GM06990 (cell line): ENCODE measurements around the gene RAB6B.

ENCODE experiments used
- DNase-seq: peaks from one replicate; pipeline ENCODE4 v3.0.0-alpha.2; 2011; ENCODE audit not compliant: insufficient read length; ENCODE audit errors: extremely low read depth
- H3K27me3 ChIP-seq: replicated peaks from 2 replicates; pipeline ENCODE4 v1.6.0; 2011; ENCODE audit warnings: low read length; ENCODE audit not compliant: control insufficient read depth, insufficient read depth
- H3K36me3 ChIP-seq: 2 replicates; pipeline ENCODE4 v1.5.1; 2011; ENCODE audit warnings: low read length; ENCODE audit not compliant: control insufficient read depth, insufficient read depth
- H3K4me3 ChIP-seq: replicated peaks from 2 replicates; pipeline ENCODE4 v1.5.1; 2011; ENCODE audit warnings: low read depth, mild to moderate bottlenecking, control low read depth, low read length
- TF ChIP-seq, protein P1 (sequence below): IDR thresholded peaks from 2 replicates; pipeline ENCODE4 v1.5.1; 2011; ENCODE audit warnings: low read length, control low read depth, mild to moderate bottlenecking, inconsistent platforms; ENCODE audit not compliant: insufficient read depth, poor library complexity, severe bottlenecking

Gene RAB6B

DNA sequence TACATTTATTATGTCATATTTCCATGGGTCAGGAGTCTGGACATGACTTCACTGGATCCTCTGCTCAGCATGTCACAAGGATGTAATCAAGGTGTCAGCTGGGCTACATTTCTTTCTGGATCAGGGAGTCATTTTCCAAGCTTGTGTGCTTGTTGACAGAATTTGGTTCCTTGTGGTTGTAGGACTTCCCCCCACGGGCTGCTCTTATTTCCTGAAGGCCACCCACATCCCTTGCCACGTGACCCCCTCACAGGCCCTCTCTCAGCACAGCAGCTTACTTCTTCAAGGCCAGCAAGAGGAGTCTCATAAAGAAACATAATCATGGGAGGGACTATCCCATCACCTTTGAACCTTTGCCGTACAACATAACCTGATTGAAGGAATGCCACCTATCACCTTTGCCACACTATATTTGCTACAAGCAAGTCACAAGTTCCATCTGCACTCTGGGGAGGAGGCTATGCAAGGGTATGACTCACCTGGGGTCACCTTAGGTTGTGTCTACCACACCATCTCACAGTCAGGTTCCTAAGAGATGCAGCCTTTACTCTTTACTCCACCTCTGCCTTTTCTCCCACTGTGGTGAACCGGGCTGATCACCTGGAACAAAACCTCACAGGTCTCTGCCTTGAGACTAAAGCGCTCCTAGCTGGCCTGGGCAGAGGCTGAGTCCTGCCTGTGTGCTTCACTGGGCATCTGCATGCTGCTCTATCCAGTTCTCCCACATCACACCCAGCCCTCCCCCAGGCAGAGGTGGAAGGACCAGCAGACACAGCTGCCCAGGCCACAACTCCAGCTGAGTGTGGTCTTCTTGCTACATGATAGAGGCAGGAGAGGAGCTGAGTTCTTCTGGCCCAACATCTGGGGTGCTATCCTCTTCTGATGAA, 13.5 kb downstream of the RAB6B start:
- DNase-seq, result no peak
- TF ChIP-seq, protein P1, sequence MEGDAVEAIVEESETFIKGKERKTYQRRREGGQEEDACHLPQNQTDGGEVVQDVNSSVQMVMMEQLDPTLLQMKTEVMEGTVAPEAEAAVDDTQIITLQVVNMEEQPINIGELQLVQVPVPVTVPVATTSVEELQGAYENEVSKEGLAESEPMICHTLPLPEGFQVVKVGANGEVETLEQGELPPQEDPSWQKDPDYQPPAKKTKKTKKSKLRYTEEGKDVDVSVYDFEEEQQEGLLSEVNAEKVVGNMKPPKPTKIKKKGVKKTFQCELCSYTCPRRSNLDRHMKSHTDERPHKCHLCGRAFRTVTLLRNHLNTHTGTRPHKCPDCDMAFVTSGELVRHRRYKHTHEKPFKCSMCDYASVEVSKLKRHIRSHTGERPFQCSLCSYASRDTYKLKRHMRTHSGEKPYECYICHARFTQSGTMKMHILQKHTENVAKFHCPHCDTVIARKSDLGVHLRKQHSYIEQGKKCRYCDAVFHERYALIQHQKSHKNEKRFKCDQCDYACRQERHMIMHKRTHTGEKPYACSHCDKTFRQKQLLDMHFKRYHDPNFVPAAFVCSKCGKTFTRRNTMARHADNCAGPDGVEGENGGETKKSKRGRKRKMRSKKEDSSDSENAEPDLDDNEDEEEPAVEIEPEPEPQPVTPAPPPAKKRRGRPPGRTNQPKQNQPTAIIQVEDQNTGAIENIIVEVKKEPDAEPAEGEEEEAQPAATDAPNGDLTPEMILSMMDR, result no peak
- no peaks in the 10 kb centered on the region for H3K36me3 ChIP-seq
- no peaks in the 10 kb centered on the region for H3K27me3 ChIP-seq
- no peak overlapping the region for H3K4me3 ChIP-seq

- no peak overlapping the region for H3K4me3 ChIP-seq
- TF ChIP-seq, protein P1, result no peak
- H3K27me3 ChIP-seq, result no peaks in the 10 kb centered on the region
- no peaks in the 10 kb centered on the region for H3K36me3 ChIP-seq
- no peak for DNase-seq
These were observed 14.2 kb downstream of the RAB6B start for GRCh38 chr3:133881492-133881891.

- TF ChIP-seq, protein P1, result no peak
- Histone ChIP-seq H3K4me3 (no peak overlapping the region), H3K36me3 (no peaks in the 10 kb centered on the region), H3K27me3 (no peaks in the 10 kb centered on the region)
- no peak for DNase-seq
These were observed 14.7 kb downstream of the RAB6B start for GRCh38 chr3:133880886-133881455.

DNA sequence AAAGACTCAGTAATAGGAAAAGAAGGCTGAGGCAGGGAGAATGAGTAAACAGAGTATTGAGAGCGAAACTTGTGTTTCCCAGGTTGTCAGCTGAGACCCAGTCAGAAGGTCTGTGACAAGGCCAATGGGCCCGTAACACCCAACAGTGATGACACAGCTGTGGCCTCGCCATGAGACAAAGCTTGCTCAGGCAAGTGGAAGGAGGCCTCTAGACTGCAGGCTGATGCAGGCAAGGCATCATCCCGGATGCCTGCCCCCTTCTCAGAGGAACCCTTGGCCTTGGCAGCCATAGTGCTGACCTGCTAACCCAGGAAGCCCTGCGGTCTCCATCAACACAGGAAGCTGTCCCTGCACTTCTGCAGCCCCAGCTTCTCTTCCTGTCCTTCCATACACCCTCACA, 15.4 kb downstream of the RAB6B start:
- DNase-seq, result no peak
- Histone ChIP-seq H3K36me3 (no peaks in the 10 kb centered on the region), H3K27me3 (no peaks in the 10 kb centered on the region), H3K4me3 (no peak overlapping the region)
- TF ChIP-seq, protein P1, result no peak

DNA sequence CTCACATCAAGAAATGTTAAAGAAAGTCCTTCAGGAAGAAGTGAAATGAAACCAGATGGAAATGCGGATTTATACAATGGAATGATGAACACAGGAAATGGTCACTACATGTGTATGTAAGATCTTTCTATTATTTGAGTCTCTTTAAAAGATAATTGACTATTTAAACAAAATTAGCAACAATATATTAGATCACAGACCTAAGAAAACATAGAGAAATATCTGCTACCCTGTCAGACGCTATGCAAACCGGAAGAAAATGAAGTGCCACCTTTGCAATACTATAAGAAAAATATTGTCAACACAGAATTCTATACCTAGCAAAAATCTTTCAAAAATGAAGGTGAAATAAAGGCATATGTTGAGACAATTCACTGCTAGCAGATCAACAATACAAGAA, 17.2 kb downstream of the RAB6B start:
- TF ChIP-seq, protein P1, result no peak
- no peaks in the 10 kb centered on the region for H3K27me3 ChIP-seq
- H3K36me3 ChIP-seq, result no peaks in the 10 kb centered on the region
- no peak overlapping the region for H3K4me3 ChIP-seq
- DNase-seq, result no peak
